H9 (cell line): ENCODE data around the gene GCN1. TPM values are rescaled to one million over a fixed set of nuclear protein-coding genes. Genes with fewer than 3 reads are reported as not detected.

Experiments
- DNase-seq: peaks from one replicate; pipeline ENCODE4 v3.0.0-alpha.2; 2017
- H2AFZ ChIP-seq: one replicate; pipeline ENCODE4 v1.6.1; 2013; ENCODE audit warnings: mild to moderate bottlenecking, low read length, control low read depth, moderate library complexity
- H2AK5ac ChIP-seq: 2 replicates; pipeline ENCODE4 v1.6.1; 2013; ENCODE audit warnings: low read length, control low read depth, mixed read lengths; ENCODE audit not compliant: insufficient read length
- H2BK120ac ChIP-seq: one replicate; pipeline ENCODE4 v1.6.1; 2013; ENCODE audit warnings: low read depth, mild to moderate bottlenecking, low read length, control low read depth, inconsistent platforms; ENCODE audit not compliant: poor library complexity, severe bottlenecking
- H2BK12ac ChIP-seq: 2 replicates; pipeline ENCODE4 v1.6.1; 2013; ENCODE audit warnings: low read length, control low read depth, mixed read lengths, low read depth; ENCODE audit not compliant: insufficient read length
- H2BK15ac ChIP-seq: 2 replicates; pipeline ENCODE4 v1.6.1; 2013; ENCODE audit warnings: low read depth, low read length, control low read depth
- H2BK20ac ChIP-seq: one replicate; pipeline ENCODE4 v1.6.1; 2013; ENCODE audit warnings: low read depth, mild to moderate bottlenecking, low read length, control low read depth, inconsistent platforms; ENCODE audit not compliant: poor library complexity, severe bottlenecking
- H2BK5ac ChIP-seq: 2 replicates; pipeline ENCODE4 v1.6.1; 2013; ENCODE audit warnings: low read length, control low read depth, mixed read lengths; ENCODE audit not compliant: insufficient read length
- H3K14ac ChIP-seq: 2 replicates; pipeline ENCODE4 v1.6.1; 2013; ENCODE audit warnings: low read length, control low read depth; ENCODE audit not compliant: insufficient read depth
- H3K18ac ChIP-seq: 2 replicates; pipeline ENCODE4 v1.6.1; 2013; ENCODE audit warnings: low read depth, mild to moderate bottlenecking, mixed read lengths, low read length, control low read depth; ENCODE audit not compliant: insufficient read length
- H3K23ac ChIP-seq: 2 replicates; pipeline ENCODE4 v1.6.1; 2013; ENCODE audit warnings: low read length, control low read depth, mixed read lengths, low read depth; ENCODE audit not compliant: insufficient read length
- H3K23me2 ChIP-seq: 2 replicates; pipeline ENCODE4 v1.6.1; 2013; ENCODE audit warnings: low read depth, mild to moderate bottlenecking, mixed read lengths, low read length, control low read depth; ENCODE audit not compliant: insufficient read length, poor library complexity, severe bottlenecking
- H3K27ac ChIP-seq: 2 replicates; pipeline ENCODE4 v1.5.1; 2013; ENCODE audit warnings: low read length, control low read depth, mixed read lengths, low read depth; ENCODE audit not compliant: insufficient read length
- H3K27me3 ChIP-seq: 2 replicates; pipeline ENCODE4 v1.6.1; 2013; ENCODE audit warnings: low read length, control low read depth, inconsistent platforms; ENCODE audit not compliant: insufficient read depth
- H3K4ac ChIP-seq: 2 replicates; pipeline ENCODE4 v1.6.1; 2013; ENCODE audit warnings: low read depth, mild to moderate bottlenecking, control low read depth, inconsistent platforms, low read length, moderate library complexity
- H3K4me1 ChIP-seq: 2 replicates; pipeline ENCODE4 v1.6.1; 2013; ENCODE audit warnings: low read length, control low read depth, inconsistent platforms; ENCODE audit not compliant: insufficient read depth
- H3K4me2 ChIP-seq: 2 replicates; pipeline ENCODE4 v1.6.1; 2013; ENCODE audit warnings: low read length, control low read depth, mixed read lengths; ENCODE audit not compliant: insufficient read length, insufficient read depth
- H3K56ac ChIP-seq: 2 replicates; pipeline ENCODE4 v1.6.1; 2013; ENCODE audit warnings: low read depth, mild to moderate bottlenecking, mixed read lengths, low read length, control low read depth; ENCODE audit not compliant: insufficient read length
- H3K79me1 ChIP-seq: 2 replicates; pipeline ENCODE4 v1.6.1; 2013; ENCODE audit warnings: low read depth, mild to moderate bottlenecking, moderate library complexity, low read length, control low read depth, inconsistent platforms; ENCODE audit not compliant: insufficient read depth, poor library complexity, severe bottlenecking
- H3K79me2 ChIP-seq: 2 replicates; pipeline ENCODE4 v1.6.1; 2013; ENCODE audit warnings: low read length, control low read depth, inconsistent platforms; ENCODE audit not compliant: insufficient read depth
- H3K9ac ChIP-seq: 2 replicates; pipeline ENCODE4 v1.6.1; 2013; ENCODE audit warnings: low read length, control low read depth, mixed read lengths; ENCODE audit not compliant: insufficient read length; ENCODE audit errors: extremely low read depth
- H3K9me3 ChIP-seq: one replicate; pipeline ENCODE4 v1.6.1; 2013; ENCODE audit warnings: low read depth, low read length, inconsistent platforms; ENCODE audit not compliant: control insufficient read depth
- H3T11ph ChIP-seq: one replicate; pipeline ENCODE4 v1.6.1; 2013; ENCODE audit warnings: mild to moderate bottlenecking, low read length, control low read depth, inconsistent platforms
- H4K20me1 ChIP-seq: one replicate; pipeline ENCODE4 v1.6.1; 2013; ENCODE audit not compliant: control insufficient read depth, insufficient read length, insufficient read depth
- H4K5ac ChIP-seq: 2 replicates; pipeline ENCODE4 v1.6.1; 2013; ENCODE audit warnings: low read depth, mild to moderate bottlenecking, mixed read lengths, low read length, control low read depth; ENCODE audit not compliant: insufficient read length
- H4K8ac ChIP-seq: replicated peaks from 2 replicates; pipeline ENCODE4 v1.6.1; 2013; ENCODE audit warnings: low read length, control low read depth, mixed read lengths, low read depth; ENCODE audit not compliant: insufficient read length
- H4K91ac ChIP-seq: 2 replicates; pipeline ENCODE4 v1.6.1; 2013; ENCODE audit warnings: low read depth, mild to moderate bottlenecking, moderate library complexity, mixed read lengths, low read length, control low read depth; ENCODE audit not compliant: insufficient read length
- H3K27ac Mint-ChIP-seq, 3 experiments: 2 replicates in 2 of 3; 3 replicates in 1 of 3; pipeline ENCODE4 v1.8.0; 2020 to 2021; ENCODE audit warnings: mixed read lengths in 3 of 3, mild to moderate bottlenecking in 1 of 3, moderate library complexity in 1 of 3
- H3K27me3 Mint-ChIP-seq: 2 replicates; pipeline ENCODE4 v1.8.0; 2021; ENCODE audit warnings: low read depth, mild to moderate bottlenecking, moderate library complexity, mixed read lengths
- H3K36me3 Mint-ChIP-seq, 3 experiments: 2 replicates in 2 of 3; 3 replicates in 1 of 3; pipeline ENCODE4 v1.8.0; 2020 to 2021; ENCODE audit warnings: low read depth in 3 of 3, mixed read lengths in 3 of 3; ENCODE audit not compliant: insufficient read depth in 1 of 3
- H3K4me1 Mint-ChIP-seq, 2 experiments: 2 replicates each; pipeline ENCODE4 v1.8.0; 2020; ENCODE audit warnings: mixed read lengths in 2 of 2
- H3K4me3 Mint-ChIP-seq, 2 experiments: 2 replicates in 1 of 2; 3 replicates in 1 of 2; pipeline ENCODE4 v1.8.0; 2020 to 2021; ENCODE audit warnings: mild to moderate bottlenecking in 2 of 2, mixed read lengths in 2 of 2, moderate library complexity in 1 of 2
- H3K9me3 Mint-ChIP-seq, 2 experiments: 2 replicates in 1 of 2; 3 replicates in 1 of 2; pipeline ENCODE4 v1.8.0; 2020; ENCODE audit warnings: mild to moderate bottlenecking in 2 of 2, mixed read lengths in 2 of 2, moderate library complexity in 1 of 2
- WGBS: extraction: QIAGEN DNeasy Blood & Tissue Kit; methylation state at CpG from one replicate; pipeline ENCODE4 v1.1.7; 2013; ENCODE audit warnings: missing lambda C conversion rate, low lambda C conversion rate, mixed read lengths; ENCODE audit not compliant: insufficient read length; ENCODE audit errors: extremely low coverage; 5-methylcytosine and 5-hydroxymethylcytosine counted together
- total RNA-seq: library from RNA; stranded (reverse); gene quantifications from 2 replicates; pipeline ENCODE4 v1.2.1, GENCODE V29; 2021
- TF ChIP-seq, protein P1 (sequence below): fragments of 200-600 bp; sonication (generic); conservative IDR thresholded peaks from 3 replicates; pipeline ENCODE4 v1.8.0; 2021; ENCODE audit warnings: antibody characterized with exemption, mild to moderate bottlenecking

Gene GCN1
- total RNA-seq, 1 experiment from 2014 or later: 137 TPM

DNA sequence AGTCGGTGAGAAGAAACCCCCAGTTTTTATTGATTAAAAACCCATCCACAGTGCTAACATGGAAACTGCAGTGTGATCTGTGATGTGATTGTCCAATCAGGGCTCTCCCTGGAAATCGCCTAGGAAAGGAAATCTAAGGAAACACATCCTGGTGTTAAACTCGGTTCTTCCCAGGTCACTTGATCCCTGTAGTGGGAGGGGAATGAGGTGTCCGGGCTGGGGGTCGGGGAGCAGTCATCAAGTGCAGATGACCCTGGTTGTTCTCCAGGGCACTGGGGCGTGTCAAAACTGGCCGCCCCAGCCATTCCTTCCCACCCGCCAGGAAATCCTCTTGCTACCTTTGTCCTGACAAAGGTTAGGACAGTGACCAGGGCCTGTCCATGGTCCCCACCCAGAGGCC, 98.8 kb downstream of the GCN1 start:
- Histone ChIP-seq H2AFZ (no peak overlapping the region), H2BK12ac (no peak overlapping the region), H2BK120ac (no peak overlapping the region), H2BK5ac (no peak overlapping the region), H3T11ph (no peak overlapping the region), H4K5ac (no peak overlapping the region), H3K79me1 (no peaks in the 10 kb centered on the region), H3K56ac (no peak overlapping the region), H2BK20ac (no peak overlapping the region), H3K27me3 (no peaks in the 10 kb centered on the region), H2BK15ac (no peak overlapping the region), H3K79me2 (no peaks in the 10 kb centered on the region), H3K9me3 (no peaks in the 10 kb centered on the region), H4K8ac (no peak overlapping the region), H3K23ac (no peak overlapping the region), H4K91ac (no peak overlapping the region), H2AK5ac (no peak overlapping the region), H3K18ac (no peak overlapping the region), H3K4ac (no peak overlapping the region), H3K27ac (no peak overlapping the region), H3K4me2 (no peak overlapping the region), H4K20me1 (no peaks in the 10 kb centered on the region), H3K9ac (no peak overlapping the region), H3K4me1 (peaks cover 5% of the 10 kb centered on the region; the same call in 1 of the 2 replicates), H3K14ac (no peak overlapping the region; the same call in 1 of the 2 replicates), H3K23me2 (no peaks in the 10 kb centered on the region)
- Mint-ChIP-seq H3K27me3 (no peaks in the 10 kb centered on the region; the same call in 1 of the 2 replicates), H3K9me3 (no peaks in the 10 kb centered on the region), H3K27ac (peak overlapping the region; percentile 22 to 61 (median 44); a peak in 2 of 7 replicates), H3K4me1 (peaks cover 28 to 47% of the 10 kb centered on the region in 2 experiments), H3K4me3 (no peak overlapping the region; a peak in 1 of 5 replicates), H3K36me3 (peaks cover 9 to 45% (median 45%) of the 10 kb centered on the region in 3 experiments; a peak in 6 of 7 replicates)
- TF ChIP-seq, protein P1, sequence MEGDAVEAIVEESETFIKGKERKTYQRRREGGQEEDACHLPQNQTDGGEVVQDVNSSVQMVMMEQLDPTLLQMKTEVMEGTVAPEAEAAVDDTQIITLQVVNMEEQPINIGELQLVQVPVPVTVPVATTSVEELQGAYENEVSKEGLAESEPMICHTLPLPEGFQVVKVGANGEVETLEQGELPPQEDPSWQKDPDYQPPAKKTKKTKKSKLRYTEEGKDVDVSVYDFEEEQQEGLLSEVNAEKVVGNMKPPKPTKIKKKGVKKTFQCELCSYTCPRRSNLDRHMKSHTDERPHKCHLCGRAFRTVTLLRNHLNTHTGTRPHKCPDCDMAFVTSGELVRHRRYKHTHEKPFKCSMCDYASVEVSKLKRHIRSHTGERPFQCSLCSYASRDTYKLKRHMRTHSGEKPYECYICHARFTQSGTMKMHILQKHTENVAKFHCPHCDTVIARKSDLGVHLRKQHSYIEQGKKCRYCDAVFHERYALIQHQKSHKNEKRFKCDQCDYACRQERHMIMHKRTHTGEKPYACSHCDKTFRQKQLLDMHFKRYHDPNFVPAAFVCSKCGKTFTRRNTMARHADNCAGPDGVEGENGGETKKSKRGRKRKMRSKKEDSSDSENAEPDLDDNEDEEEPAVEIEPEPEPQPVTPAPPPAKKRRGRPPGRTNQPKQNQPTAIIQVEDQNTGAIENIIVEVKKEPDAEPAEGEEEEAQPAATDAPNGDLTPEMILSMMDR: no peak
- DNase-seq: no peak
- no CpG with 5 or more reads among the region's 8 CpGs for WGBS
